GM21515 (cell line): ENCODE measurements around the gene RAB8B.

Experiments
- ATAC-seq: cut with Tn5 transposase; IDR thresholded peaks from one replicate; pipeline ENCODE4 v1.9.1; 2021; ENCODE audit not compliant: unreplicated experiment

The RAB8B gene

GRCh38 chr15:63305260-63305659, 115.9 kb downstream of the RAB8B start:
- ATAC-seq: no peak

DNA sequence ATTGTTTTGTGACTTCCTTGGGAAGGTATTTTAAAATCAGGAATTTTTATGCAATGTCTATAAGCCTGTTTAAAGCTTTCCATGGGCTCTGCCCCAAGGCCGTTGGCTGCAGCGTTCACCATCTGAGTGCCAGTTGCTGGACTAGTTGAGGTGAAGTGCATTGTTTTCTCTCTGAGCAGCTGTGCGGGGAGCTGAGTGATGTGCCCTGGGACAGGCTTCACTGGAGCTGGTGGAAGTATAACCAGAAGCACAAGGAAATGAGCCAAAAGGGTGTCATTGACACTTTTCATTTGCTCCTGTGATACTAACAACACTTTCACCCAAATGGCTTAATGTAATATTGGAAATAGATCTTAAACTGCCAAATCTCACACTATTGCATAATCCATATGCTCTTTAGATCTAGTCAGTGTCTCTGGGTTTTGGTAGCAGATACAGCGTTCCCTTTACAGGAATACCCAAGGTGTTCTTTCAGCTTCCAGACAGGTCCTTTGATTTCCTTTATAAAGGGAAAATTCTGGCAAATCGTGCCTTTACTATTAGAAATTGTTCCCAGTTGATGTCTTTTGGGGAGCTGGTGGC, 117.2 kb downstream of the RAB8B start:
- ATAC-seq: no peak

GRCh38 chr15:63308491-63308890, 119.1 kb downstream of the RAB8B start:
- ATAC-seq: no peak

GRCh38 chr15:63308947-63309346, 119.5 kb downstream of the RAB8B start:
- no peak for ATAC-seq

DNA sequence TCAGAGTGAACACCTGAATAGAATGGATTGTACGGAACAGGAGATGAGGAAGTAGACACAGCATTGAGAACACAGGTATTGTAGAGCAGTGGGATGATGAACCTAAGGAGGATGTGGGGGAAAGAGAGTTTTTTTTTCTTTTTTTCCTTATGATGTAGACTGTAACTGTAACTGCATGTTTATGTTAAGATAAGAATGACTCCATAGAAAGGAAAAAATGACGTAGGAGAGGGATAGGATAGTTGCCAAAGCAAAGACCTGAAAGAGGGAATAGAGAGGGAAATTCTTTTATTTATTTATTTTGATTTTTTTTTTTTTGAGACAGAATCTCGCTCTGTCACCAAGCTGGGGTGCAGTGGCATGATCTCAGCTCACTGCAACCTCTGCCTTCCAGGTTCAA, 121.2 kb downstream of the RAB8B start:
- no peak for ATAC-seq

- ATAC-seq: no peak
Measured at GRCh38 chr15:63312286-63312685, 122.9 kb downstream of the RAB8B start.

- ATAC-seq: no peak
Measured at GRCh38 chr15:63313825-63314224, 124.4 kb downstream of the RAB8B start.

GRCh38 chr15:63314409-63314808, 125.0 kb downstream of the RAB8B start:
- no peak for ATAC-seq
